Stimulated activated CD8-positive, alpha-beta memory T cell treated with anti-CD3 and anti-CD28 coated beads, Interleukin-12 subunit alpha, Interleukin-12 subunit beta, amount 100 ng/mL, for 4 hours (primary cell): ENCODE data around the gene PNLIPRP1.

Experiments used
- DNase-seq: peaks from one replicate; pipeline ENCODE4 v3.0.0-alpha.2; 2020; ENCODE audit warnings: low read depth

PNLIPRP1 gene

GRCh38 chr10:116590590-116591444 lies at the start of gene PNLIPRP1:
Gene PNLIPRP1 (plus strand): TSS chr10:116590959. CDS start chr10:116591130, 171 bp downstream.
- no peak for DNase-seq

- DNase-seq: no peak
Observed at GRCh38 chr10:116542007-116542677, 48.6 kb upstream of the PNLIPRP1 start.

- DNase-seq: no peak
Observed at GRCh38 chr10:116545122-116545521, 45.6 kb upstream of the PNLIPRP1 start.

GRCh38 chr10:116545756-116546155 lies 45.0 kb upstream of the PNLIPRP1 start, which contains the start of gene PNLIP:
Gene PNLIP (plus strand): TSS chr10:116545931. CDS start chr10:116546093, 162 bp downstream.
- DNase-seq: no peak

DNA sequence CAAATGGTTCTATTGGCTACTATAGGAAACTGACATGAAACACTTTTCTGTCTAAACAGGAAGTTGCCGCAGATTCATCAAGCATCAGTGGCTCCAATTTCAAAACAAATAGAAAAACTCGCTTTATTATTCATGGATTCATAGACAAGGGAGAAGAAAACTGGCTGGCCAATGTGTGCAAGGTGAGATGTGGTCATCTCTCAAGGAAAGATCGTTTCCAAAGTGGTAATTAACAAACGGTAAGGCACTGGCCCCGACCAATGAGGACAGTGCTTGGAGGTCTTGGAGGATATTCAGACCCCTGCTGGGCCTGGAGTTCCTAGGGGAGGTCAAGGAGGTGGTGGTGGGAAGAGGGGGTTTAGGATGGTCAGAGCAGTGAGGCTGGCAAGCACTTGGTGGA lies 42.5 kb upstream of the PNLIPRP1 start:
- DNase-seq: no peak

DNA sequence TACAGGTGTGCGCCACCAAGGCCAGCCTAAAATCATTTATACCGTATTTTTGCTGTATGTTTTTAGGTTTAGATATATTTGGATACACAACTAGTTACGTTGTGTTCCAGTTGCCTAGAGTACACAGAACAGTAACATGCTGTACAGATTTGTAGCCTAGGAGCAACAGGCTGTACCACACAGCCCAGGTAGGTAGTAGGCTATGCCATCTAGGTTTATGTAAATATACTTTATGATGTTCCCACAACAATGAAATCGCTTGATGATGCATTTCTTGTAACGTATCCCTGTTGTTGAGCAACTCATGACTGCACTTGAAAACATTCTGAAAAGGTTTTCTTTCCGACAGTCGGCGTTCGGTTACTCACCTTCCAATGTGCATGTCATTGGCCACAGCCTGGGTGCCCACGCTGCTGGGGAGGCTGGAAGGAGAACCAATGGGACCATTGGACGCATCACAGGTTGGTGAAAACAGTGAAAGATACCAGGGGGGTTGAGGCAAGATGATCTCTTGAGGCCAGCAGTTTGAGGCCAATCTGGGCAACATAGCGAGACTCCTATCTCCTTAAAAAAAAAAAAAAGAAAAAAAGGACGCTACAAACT lies 37.3 kb upstream of the PNLIPRP1 start:
- no peak for DNase-seq

GRCh38 chr10:116554628-116555027 lies 36.1 kb upstream of the PNLIPRP1 start:
- no peak for DNase-seq

DNA sequence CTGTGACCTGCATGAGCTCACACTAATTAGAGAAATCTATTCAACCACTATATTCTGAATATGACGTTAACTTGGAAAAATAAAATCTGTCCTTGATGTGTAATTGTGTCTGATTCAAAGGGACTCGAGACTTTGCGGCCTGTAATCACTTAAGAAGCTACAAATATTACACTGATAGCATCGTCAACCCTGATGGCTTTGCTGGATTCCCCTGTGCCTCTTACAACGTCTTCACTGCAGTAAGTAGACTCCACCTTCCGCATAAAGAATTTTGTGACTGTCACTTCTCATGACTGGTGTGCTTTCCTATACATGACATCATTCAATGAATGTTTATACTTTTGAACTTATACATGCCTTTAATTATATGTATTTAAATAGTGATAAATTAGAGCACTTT lies 34.9 kb upstream of the PNLIPRP1 start:
- no peak for DNase-seq

DNA sequence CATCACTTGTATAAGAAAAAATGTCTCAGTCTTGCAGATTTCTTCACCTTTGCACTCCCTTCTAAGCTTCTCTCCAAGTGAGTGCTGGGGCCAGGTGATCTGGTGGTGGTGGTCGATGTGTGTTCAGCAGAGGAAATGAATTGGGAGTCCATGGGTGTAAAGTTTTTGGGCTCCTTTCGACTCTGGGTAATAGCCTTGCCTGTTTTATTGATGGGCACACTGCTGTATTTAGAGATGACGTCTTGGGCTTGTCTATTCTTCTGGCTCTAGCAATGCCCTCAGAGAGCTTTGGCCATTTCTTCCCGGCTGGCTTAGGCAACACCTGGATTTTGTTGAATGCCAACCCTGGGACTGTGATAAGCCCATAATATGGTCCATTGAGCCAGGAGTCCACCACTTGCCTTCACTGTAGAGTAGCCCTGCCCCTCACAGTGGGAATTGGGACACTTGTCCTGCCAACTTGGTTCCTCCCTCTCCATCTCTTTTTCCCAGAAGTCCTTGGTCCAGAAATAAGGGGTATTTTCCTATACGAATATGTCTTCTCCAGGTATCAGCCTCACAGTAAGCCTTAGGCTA lies 33.4 kb upstream of the PNLIPRP1 start:
- DNase-seq: no peak

- DNase-seq: no peak
Observed at GRCh38 chr10:116565534-116565933, 25.2 kb upstream of the PNLIPRP1 start.

DNA sequence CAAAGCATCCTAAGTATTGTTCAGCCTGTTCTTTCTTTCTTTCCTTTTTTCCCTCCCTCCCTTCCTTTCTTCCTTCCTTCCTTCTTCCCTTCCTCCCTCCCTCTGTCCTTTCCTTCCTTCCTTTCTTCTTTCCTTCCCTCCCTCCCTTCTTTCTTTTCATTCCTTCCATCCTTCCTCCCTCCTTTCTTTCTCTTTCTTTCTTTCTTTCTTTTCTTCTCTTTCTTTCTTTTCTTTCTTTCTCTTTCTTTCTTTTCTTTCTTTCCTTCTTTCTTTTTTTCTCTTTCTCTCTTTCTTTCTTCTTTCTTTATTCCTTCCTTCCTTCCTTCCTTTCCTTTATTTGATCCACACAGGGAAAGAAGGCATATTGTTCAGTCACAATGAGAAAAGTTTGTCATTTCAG lies 23.8 kb upstream of the PNLIPRP1 start:
- no peak for DNase-seq

- DNase-seq: no peak
Observed at GRCh38 chr10:116567335-116567734, 23.4 kb upstream of the PNLIPRP1 start.

DNA sequence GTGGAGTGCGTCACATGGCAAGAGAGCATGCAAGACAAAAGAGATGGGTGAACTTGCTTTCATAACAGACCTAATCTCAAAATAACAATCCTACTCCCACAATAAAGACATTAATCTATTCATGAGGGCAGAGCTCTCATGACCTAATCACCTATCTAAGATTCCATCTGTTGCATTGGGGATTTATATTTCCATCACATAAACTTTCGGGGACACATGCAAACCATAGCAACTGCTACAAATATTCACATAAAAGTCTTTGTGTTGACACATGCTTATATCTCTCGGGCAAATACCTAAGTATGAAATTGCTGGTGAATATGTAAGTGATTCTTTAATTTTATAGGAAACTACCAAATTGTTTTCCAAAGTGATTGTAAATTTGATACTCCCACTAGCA lies 16.0 kb upstream of the PNLIPRP1 start:
- no peak for DNase-seq

- DNase-seq: no peak
Observed at GRCh38 chr10:116587878-116588591, 2.7 kb upstream of the PNLIPRP1 start.

DNA sequence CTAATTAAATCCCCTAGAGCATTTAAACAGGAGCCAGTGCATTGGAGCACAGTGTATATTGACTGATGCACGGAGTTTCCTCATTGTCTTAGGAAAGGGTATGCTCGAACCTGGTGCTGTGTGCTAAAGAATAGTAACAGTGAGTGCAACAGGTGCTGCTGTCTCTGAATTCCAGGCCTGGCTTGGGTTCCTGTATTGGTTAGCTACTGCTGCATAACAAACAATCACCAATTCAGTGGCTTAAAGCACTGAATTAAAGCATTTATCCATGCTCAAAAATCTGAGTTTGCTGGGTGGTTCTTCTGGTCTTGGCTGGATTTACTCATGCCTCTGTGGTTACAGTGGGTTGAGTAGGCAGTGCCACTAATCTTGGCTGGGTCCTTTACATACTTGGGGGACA lies 1.8 kb upstream of the PNLIPRP1 start:
- no peak for DNase-seq

DNA sequence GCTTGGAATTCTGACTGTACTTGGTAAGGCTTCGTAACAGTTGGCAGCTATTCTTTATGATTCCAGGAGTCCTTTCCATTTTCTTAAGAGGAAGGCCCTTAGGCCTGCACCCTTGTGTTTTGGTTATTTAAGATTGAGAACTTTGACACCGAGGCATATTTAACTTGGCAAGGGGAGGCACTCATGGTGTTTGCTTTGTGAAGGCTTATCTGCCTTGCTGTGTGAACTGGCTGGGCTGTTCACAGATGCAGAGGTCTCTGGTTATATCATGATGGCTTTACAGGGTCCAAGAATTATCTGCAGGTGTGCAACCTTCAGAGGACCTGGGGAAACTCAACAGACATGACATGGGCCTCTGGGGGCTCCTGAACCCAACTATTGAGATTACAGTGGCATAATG lies 833 bp upstream of the PNLIPRP1 start:
- DNase-seq: no peak

GRCh38 chr10:116593139-116593740 lies 2.5 kb downstream of the PNLIPRP1 start:
- DNase-seq: no peak

GRCh38 chr10:116594525-116595035 lies 3.8 kb downstream of the PNLIPRP1 start:
- no peak for DNase-seq

- DNase-seq: no peak
Observed at GRCh38 chr10:116596062-116596461, 5.3 kb downstream of the PNLIPRP1 start.

- no peak for DNase-seq
Observed at GRCh38 chr10:116597543-116597942, 6.8 kb downstream of the PNLIPRP1 start.

DNA sequence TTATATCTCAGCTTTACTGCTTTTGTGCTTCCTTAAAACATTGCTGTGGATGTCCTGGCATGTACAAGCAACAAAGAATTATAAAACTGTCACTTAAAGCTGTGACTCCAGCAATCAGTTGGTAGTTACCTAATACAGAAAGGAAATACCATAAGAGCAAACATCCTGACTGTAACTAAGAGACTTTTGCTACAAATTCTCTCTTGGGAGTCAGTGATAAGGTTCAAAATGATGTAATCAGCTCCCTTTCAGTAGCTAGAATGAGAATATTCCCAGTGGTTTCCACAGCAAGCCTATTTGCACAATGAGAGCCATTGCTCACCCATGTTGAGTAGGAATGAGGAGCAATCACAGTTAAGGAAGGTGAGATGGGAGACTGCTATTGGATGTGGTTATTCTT lies 7.6 kb downstream of the PNLIPRP1 start:
- no peak for DNase-seq
